Type B pancreatic cell (in vitro differentiated cells): ENCODE results near the gene FRMD4A. TPM values are rescaled to one million over a fixed set of nuclear protein-coding genes. Genes with fewer than 3 reads are reported as not detected.

Experiments used
- DNase-seq: peaks from one replicate; pipeline ENCODE4 v3.0.0; 2021; ENCODE audit warnings: mixed read lengths; ENCODE audit not compliant: unreplicated experiment; ENCODE audit errors: extremely low spot score
- H3K27ac Mint-ChIP-seq: 2 replicates; pipeline ENCODE4 v1.8.0; 2021; ENCODE audit warnings: mild to moderate bottlenecking, mixed read lengths
- H3K27me3 Mint-ChIP-seq: 2 replicates; pipeline ENCODE4 v1.8.0; 2021; ENCODE audit warnings: mixed read lengths
- H3K36me3 Mint-ChIP-seq: 2 replicates; pipeline ENCODE4 v1.8.0; 2021; ENCODE audit warnings: mixed read lengths
- H3K4me1 Mint-ChIP-seq: one replicate; pipeline ENCODE4 v1.8.0; 2021; ENCODE audit warnings: mixed read lengths; ENCODE audit not compliant: unreplicated experiment
- H3K4me3 Mint-ChIP-seq: 2 replicates; pipeline ENCODE4 v1.8.0; 2021; ENCODE audit warnings: mild to moderate bottlenecking, mixed read lengths
- H3K9me3 Mint-ChIP-seq: 2 replicates; pipeline ENCODE4 v1.8.0; 2021; ENCODE audit warnings: mixed read lengths
- CTCF ChIP-seq: fragments of 200-600 bp; sonication (generic); conservative IDR thresholded peaks from 2 replicates; pipeline ENCODE4 v1.5.0; 2021; ENCODE audit warnings: antibody characterized with exemption, mild to moderate bottlenecking
- total RNA-seq: library from RNA; stranded (reverse); gene quantifications from 2 replicates; pipeline ENCODE4 v1.2.1, GENCODE V29; 2021; ENCODE audit warnings: low replicate concordance

FRMD4A gene
- total RNA-seq, 1 donor from 2014 or later, result 88.9 TPM

DNA sequence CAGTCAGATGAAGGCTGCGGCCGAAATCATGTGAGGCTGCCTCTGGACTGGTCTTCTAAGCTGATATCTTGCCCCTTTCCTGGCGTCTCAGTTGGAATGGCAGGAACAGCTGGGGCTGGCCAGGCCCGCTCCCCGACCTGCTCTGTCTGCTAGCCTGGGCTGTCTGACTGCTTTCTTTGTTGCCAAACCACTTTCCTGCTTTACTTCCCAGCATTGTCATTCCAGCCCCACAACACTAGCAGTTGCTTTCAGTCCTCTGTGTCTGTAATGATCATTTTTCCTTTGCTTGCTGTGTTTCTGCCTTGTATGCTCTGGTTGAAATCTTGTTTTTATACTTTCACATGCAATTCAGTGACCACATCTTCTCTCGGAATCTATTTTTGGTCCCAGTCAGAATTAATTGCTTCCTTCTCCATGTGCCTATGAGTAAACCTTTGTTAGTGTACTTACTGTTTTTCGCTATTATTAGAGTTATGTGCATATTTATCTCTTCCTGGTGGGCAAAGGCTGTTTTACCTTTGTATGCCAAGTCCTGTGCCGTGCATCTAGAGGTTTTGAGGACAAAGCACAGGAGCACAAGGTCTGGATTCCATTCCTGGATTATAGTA is 722.4 kb downstream of the FRMD4A start:
- H3K4me3 Mint-ChIP-seq, result no peak overlapping the region
- peak overlapping the region; percentile 41 for H3K27ac Mint-ChIP-seq
- H3K9me3 Mint-ChIP-seq, result no peaks in the 10 kb centered on the region
- H3K4me1 Mint-ChIP-seq, result peaks cover 6% of the 10 kb centered on the region
- peaks cover 11% of the 10 kb centered on the region for H3K36me3 Mint-ChIP-seq
- no peak for DNase-seq
- TF ChIP-seq CTCF, result no peak
- H3K27me3 Mint-ChIP-seq, result no peaks in the 10 kb centered on the region

- Mint-ChIP-seq H3K4me3 (no peak overlapping the region), H3K36me3 (peaks cover 14% of the 10 kb centered on the region), H3K27ac (no peak overlapping the region), H3K9me3 (no peaks in the 10 kb centered on the region), H3K27me3 (no peaks in the 10 kb centered on the region), H3K4me1 (peaks cover 6% of the 10 kb centered on the region)
- TF ChIP-seq CTCF, result no peak
- no peak for DNase-seq
These were observed 726.2 kb downstream of the FRMD4A start for GRCh38 chr10:13604357-13605040.

- H3K9me3 Mint-ChIP-seq, result no peaks in the 10 kb centered on the region
- no peaks in the 10 kb centered on the region for H3K27me3 Mint-ChIP-seq
- DNase-seq, result no peak
- no peak for TF ChIP-seq CTCF
- H3K4me1 Mint-ChIP-seq, result no peaks in the 10 kb centered on the region
- no peak overlapping the region for H3K27ac Mint-ChIP-seq
- H3K36me3 Mint-ChIP-seq, result peaks cover 12% of the 10 kb centered on the region
- H3K4me3 Mint-ChIP-seq, result no peak overlapping the region
These were observed 732.8 kb downstream of the FRMD4A start for GRCh38 chr10:13597909-13598308.

- no peak overlapping the region for H3K27ac Mint-ChIP-seq
- H3K36me3 Mint-ChIP-seq, result peaks cover 6% of the 10 kb centered on the region
- no peak for DNase-seq
- no peak overlapping the region for H3K4me3 Mint-ChIP-seq
- H3K27me3 Mint-ChIP-seq, result no peaks in the 10 kb centered on the region
- H3K9me3 Mint-ChIP-seq, result no peaks in the 10 kb centered on the region
- H3K4me1 Mint-ChIP-seq, result peaks cover 3% of the 10 kb centered on the region
- TF ChIP-seq CTCF, result no peak
These were observed 736.1 kb downstream of the FRMD4A start for GRCh38 chr10:13594641-13595040.
